Measurements from ENCODE around the gene WNT5A. TPM values are rescaled to one million over a fixed set of nuclear protein-coding genes. Genes with fewer than 3 reads are reported as not detected.

The WNT5A gene
- total and polyA plus RNA-seq, 4 donors: 5.8 to 22.2 (median 11.2) TPM

DNA sequence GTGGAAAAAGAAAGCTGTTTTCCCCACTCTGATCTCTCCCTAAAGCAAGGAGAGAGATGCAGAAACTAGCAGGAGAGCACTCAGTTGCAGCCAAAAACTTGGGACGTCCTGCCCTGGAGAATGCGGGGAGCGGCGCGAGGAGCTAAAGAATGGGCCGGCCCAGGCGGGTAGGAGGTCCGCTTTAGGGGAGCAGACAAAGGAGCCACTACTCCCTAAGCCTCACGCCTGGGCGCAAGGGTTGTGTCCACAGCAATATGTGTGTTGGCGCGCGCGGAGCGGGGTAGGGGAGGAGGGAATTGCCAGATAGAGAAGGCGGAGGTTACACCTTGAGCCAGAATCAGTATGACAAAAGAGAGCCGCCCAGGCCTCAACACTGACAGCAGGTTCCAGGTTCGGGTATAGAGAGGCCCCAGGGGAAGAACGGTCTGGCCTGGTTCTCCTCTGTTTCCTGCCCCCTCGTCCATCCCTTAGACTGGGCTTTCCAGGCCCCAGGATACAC is 2.9 kb downstream of the WNT5A start:
- H3K27me3 ChIP-seq (ENCODE audit: control insufficient read depth in 3 of 3, insufficient read depth in 3 of 3, low read length in 2 of 3): peaks cover 2 to 65% (median 31%) of the 10 kb centered on the region in 3 donors
- 26 to 47% methylated on average over 20 of the region's 20 CpGs for whole genome bisulfite sequencing, 2 donors
- no peak overlapping the region for H3K27ac ChIP-seq (ENCODE audit: low read depth in 1 of 2, low read length in 1 of 2)
- TF ChIP-seq, protein P1, sequence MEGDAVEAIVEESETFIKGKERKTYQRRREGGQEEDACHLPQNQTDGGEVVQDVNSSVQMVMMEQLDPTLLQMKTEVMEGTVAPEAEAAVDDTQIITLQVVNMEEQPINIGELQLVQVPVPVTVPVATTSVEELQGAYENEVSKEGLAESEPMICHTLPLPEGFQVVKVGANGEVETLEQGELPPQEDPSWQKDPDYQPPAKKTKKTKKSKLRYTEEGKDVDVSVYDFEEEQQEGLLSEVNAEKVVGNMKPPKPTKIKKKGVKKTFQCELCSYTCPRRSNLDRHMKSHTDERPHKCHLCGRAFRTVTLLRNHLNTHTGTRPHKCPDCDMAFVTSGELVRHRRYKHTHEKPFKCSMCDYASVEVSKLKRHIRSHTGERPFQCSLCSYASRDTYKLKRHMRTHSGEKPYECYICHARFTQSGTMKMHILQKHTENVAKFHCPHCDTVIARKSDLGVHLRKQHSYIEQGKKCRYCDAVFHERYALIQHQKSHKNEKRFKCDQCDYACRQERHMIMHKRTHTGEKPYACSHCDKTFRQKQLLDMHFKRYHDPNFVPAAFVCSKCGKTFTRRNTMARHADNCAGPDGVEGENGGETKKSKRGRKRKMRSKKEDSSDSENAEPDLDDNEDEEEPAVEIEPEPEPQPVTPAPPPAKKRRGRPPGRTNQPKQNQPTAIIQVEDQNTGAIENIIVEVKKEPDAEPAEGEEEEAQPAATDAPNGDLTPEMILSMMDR (IDR thresholded peaks at IDR 0.05; ENCODE audit: control extremely low read depth, extremely low read depth): no peak
- H3K4me1 ChIP-seq (ENCODE audit: control insufficient read depth in 5 of 5, insufficient read depth in 5 of 5, low read length in 5 of 5): peaks cover 0 to 49% (median 4%) of the 10 kb centered on the region in 5 donors
- no peak for ATAC-seq (ENCODE audit: insufficient read depth, low FRiP score)
- H3K9me3 ChIP-seq (ENCODE audit: control insufficient read depth in 4 of 4, insufficient read depth in 3 of 4, low read length in 3 of 4): peaks cover 0 to 2% (median 0%) of the 10 kb centered on the region in 4 donors
- no peak overlapping the region for H3K4me3 ChIP-seq
- H3K9ac ChIP-seq (ENCODE audit: insufficient read depth in 1 of 2, low read length in 2 of 2): no peak overlapping the region
- no peaks in the 10 kb centered on the region for H3K36me3 ChIP-seq (ENCODE audit: control insufficient read depth in 4 of 4, insufficient read depth in 4 of 4, low read length in 4 of 4)
- DNase-seq: peak in 1 of 3 donors; percentile 6

DNA sequence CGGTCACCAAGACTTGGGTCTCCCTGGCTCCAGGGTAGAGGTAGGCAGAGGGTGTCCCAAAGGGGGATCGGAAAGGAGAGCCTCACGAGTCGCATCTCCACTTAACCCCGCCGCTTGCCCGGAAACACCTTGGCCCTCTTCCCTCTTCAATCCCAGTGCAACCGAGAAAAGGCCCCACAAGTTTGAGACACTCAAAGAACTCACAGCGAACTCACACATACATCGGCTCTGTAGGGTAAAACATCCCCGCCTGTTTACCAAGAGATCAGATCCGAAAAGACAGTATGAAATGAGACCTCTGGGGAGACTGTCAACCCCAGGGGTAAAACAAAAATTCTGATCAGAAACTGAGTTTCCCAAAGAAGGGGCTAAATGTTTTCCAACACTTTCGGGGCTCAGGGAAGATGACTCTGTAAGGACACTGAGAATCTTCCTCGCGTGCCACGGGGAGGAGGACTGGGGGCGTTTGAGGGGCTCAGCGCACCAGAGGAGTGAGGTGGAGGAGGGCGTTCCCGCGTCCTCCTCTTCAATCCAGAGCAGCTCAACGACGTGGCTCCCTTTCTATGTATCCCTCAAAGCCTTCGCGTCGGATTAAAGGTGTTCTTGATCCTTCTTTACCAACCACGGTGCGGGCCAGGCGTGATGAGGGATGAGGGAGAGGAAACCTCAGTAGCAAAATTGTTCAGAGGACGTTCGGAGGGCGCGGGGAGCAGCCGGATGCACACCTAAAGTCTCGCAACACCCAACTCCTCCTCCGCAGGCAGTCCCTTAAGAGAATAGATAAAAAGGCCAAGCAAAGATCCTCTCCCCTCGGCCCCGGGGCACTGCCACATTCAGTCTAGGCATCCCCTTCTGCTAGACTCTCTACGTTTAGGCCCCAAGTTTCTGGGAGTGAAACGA is 3.7 kb downstream of the WNT5A start:
- WGBS, 2 donors: 19 to 46% methylated on average over 40 of the region's 40 CpGs
- peaks cover 0 to 2% (median 0%) of the 10 kb centered on the region in 4 donors for H3K9me3 ChIP-seq (ENCODE audit: control insufficient read depth in 4 of 4, insufficient read depth in 3 of 4, low read length in 3 of 4)
- H3K4me3 ChIP-seq: no peak overlapping the region
- H3K27ac ChIP-seq (ENCODE audit: low read depth in 1 of 2, low read length in 1 of 2): no peak overlapping the region
- no peak overlapping the region for H3K9ac ChIP-seq (ENCODE audit: insufficient read depth in 1 of 2, low read length in 2 of 2)
- TF ChIP-seq, protein P1 (IDR thresholded peaks at IDR 0.05; ENCODE audit: control extremely low read depth, extremely low read depth): no peak
- H3K36me3 ChIP-seq (ENCODE audit: control insufficient read depth in 4 of 4, insufficient read depth in 4 of 4, low read length in 4 of 4): no peaks in the 10 kb centered on the region
- no peak for ATAC-seq (ENCODE audit: insufficient read depth, low FRiP score)
- DNase-seq: peak in 1 of 3 donors; percentile 13
- peaks cover 0 to 42% (median 4%) of the 10 kb centered on the region in 5 donors for H3K4me1 ChIP-seq (ENCODE audit: control insufficient read depth in 5 of 5, insufficient read depth in 5 of 5, low read length in 5 of 5)
- peaks cover 2 to 58% (median 25%) of the 10 kb centered on the region in 3 donors for H3K27me3 ChIP-seq (ENCODE audit: control insufficient read depth in 3 of 3, insufficient read depth in 3 of 3, low read length in 2 of 3)

DNA sequence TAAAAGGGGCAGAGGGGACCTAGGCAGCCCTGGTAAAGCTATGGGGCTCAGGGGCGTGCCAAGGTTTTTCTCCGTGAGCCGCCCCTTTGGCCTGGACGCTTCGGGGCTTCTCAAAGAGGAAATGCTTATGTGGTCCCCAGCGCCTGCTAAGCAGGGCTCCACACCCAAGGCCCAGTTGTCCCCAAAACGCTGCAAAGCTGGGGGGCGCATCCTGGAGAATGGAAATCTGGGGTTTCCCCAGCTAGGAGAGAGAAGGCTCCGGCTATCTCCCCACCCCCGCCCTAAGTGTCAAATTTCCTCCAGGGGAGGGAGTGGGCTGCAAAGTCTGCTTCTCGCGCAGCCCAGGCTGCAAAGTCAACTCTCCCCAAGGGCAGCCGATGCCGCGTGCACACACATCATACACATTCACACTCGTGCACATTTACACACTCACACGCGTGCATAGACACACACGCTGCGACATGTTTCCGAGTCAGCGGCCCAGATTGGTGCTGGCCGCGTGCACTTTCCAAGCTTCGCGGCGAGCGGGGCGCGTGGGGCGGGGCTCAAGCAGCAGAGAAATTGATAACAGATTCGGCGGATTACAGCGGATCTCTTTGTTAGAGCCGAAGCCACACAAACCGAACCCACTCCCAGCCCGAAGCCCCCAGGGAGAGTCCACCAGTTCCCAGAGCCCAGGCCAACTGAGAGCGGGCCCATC is 4.5 kb downstream of the WNT5A start:
- H3K36me3 ChIP-seq (ENCODE audit: control insufficient read depth in 4 of 4, insufficient read depth in 4 of 4, low read length in 4 of 4): no peaks in the 10 kb centered on the region
- ATAC-seq (ENCODE audit: insufficient read depth, low FRiP score) (no peak), DNase-seq (peak; percentile 44 to 74 (median 67))
- H3K4me1 ChIP-seq (ENCODE audit: control insufficient read depth in 5 of 5, insufficient read depth in 5 of 5, low read length in 5 of 5): peaks cover 0 to 41% (median 4%) of the 10 kb centered on the region in 5 donors
- WGBS, 2 donors: 12 to 29% methylated on average over 38 of the region's 38 CpGs
- peaks cover 0 to 2% (median 0%) of the 10 kb centered on the region in 4 donors for H3K9me3 ChIP-seq (ENCODE audit: control insufficient read depth in 4 of 4, insufficient read depth in 3 of 4, low read length in 3 of 4)
- H3K9ac ChIP-seq (ENCODE audit: insufficient read depth in 1 of 2, low read length in 2 of 2): no peak overlapping the region
- TF ChIP-seq, protein P1 (IDR thresholded peaks at IDR 0.05; ENCODE audit: control extremely low read depth, extremely low read depth): no peak
- H3K27ac ChIP-seq (ENCODE audit: low read depth in 1 of 2, low read length in 1 of 2): no peak overlapping the region
- no peak overlapping the region for H3K4me3 ChIP-seq
- peaks cover 2 to 58% (median 25%) of the 10 kb centered on the region in 3 donors for H3K27me3 ChIP-seq (ENCODE audit: control insufficient read depth in 3 of 3, insufficient read depth in 3 of 3, low read length in 2 of 3)
